Transverse colon (tissue), 3 donors: ENCODE measurements around the gene SYCP2.

ENCODE experiments used
- CTCF ChIP-seq, 5 experiments: fragments of 200-600 bp in 3 of 5; fragments of 450-650 bp in 2 of 5; sonication (generic) in 3 of 5; IDR thresholded peaks; 1 replicate in 2 of 5; 2 replicates in 3 of 5; pipeline ENCODE4 v1.5.1; 2016 to 2017; ENCODE audit warnings: antibody characterized with exemption in 5 of 5, inconsistent platforms in 3 of 5, mild to moderate bottlenecking in 2 of 5, moderate library complexity in 1 of 5
- EP300 ChIP-seq: sonication (generic); formaldehyde crosslinking; IDR thresholded peaks from one replicate; pipeline ENCODE4 v1.6.1; 2017; ENCODE audit warnings: antibody characterized with exemption, low read depth

GRCh38 chr20:59912609-59913008 is 20.8 kb downstream of the SYCP2 start:
- TF ChIP-seq CTCF (IDR thresholded peaks at IDR 0.05), result no peak
- TF ChIP-seq EP300, result no peak
